Central memory CD8-positive, alpha-beta T cell (primary cell): ENCODE measurements around the gene FNDC3B.

Source experiments
- ATAC-seq: fragments of 150-1000 bp; cut with Tn5 transposase; replicated peaks from 2 replicates; pipeline ENCODE4 v1.10.0; 2022; ENCODE audit warnings: mild to moderate bottlenecking, moderate FRiP score, moderate number of reproducible peaks; ENCODE audit not compliant: poor library complexity, severe bottlenecking; ENCODE audit errors: extremely low read depth
- DNase-seq, 2 donors: peaks; one replicate each; pipeline ENCODE4 v3.0.0; 2021; ENCODE audit warnings: low spot score in 2 of 2
- H3K27ac Mint-ChIP-seq: one replicate; pipeline ENCODE4 v1.8.0; 2022; ENCODE audit warnings: low read depth, mild to moderate bottlenecking, moderate library complexity, mixed read lengths
- H3K27me3 Mint-ChIP-seq: one replicate; pipeline ENCODE4 v1.8.0; 2022; ENCODE audit warnings: mixed read lengths
- H3K36me3 Mint-ChIP-seq: one replicate; pipeline ENCODE4 v1.8.0; 2022; ENCODE audit warnings: mild to moderate bottlenecking, moderate library complexity, mixed read lengths; ENCODE audit not compliant: insufficient read depth
- H3K4me1 Mint-ChIP-seq: one replicate; pipeline ENCODE4 v1.8.0; 2022; ENCODE audit warnings: mixed read lengths
- H3K4me3 Mint-ChIP-seq: one replicate; pipeline ENCODE4 v1.8.0; 2022; ENCODE audit warnings: mild to moderate bottlenecking, moderate library complexity, mixed read lengths
- H3K9me3 Mint-ChIP-seq: one replicate; pipeline ENCODE4 v1.8.0; 2022; ENCODE audit warnings: mixed read lengths

The FNDC3B gene

DNA sequence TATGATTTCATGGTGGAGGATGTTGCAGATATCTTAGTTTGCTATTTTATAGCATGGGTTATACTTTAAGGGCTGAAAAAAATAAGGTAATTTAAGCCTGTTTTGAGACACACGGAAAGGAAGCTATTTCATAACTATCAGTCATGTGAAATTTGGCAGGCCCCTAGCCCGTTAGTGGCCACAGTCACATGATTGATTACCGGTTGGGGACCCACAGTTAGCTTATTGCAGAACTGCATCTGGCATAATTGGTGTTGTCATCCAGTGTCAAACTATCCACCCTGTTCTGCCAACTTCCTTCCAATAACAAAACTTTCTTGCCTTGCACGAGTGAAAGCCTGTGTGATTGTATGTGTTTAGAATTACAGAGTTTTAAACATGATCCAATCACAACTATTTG lies 35.2 kb downstream of the FNDC3B start:
- Mint-ChIP-seq H3K27ac (no peak overlapping the region), H3K4me3 (no peak overlapping the region), H3K36me3 (peaks cover 2% of the 10 kb centered on the region), H3K4me1 (peaks cover 5% of the 10 kb centered on the region), H3K27me3 (no peaks in the 10 kb centered on the region), H3K9me3 (no peaks in the 10 kb centered on the region)
- DNase-seq (no peak), ATAC-seq (no peak)

DNA sequence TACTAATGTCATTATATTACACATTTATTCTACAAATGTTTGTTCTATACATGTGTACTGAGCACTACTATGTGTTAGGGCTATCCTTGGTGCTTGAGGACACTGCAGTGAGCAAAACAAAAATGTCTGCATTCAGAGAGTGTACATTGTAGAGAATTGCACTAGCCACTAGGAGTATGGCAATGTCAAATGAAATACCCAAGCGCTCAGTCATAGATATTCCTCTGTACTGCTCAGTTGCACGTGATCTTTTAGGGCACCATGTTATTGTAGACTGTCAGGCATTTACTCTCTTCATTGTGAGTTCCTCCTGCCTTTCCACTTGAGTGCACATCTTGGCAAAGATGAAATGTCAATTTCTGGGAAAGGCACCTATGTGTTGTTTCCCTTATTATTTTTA lies 36.8 kb downstream of the FNDC3B start:
- Mint-ChIP-seq H3K36me3 (peaks cover 2% of the 10 kb centered on the region), H3K27ac (no peak overlapping the region), H3K4me1 (peaks cover 5% of the 10 kb centered on the region), H3K27me3 (no peaks in the 10 kb centered on the region), H3K4me3 (no peak overlapping the region), H3K9me3 (no peaks in the 10 kb centered on the region)
- ATAC-seq (no peak), DNase-seq (no peak)

DNA sequence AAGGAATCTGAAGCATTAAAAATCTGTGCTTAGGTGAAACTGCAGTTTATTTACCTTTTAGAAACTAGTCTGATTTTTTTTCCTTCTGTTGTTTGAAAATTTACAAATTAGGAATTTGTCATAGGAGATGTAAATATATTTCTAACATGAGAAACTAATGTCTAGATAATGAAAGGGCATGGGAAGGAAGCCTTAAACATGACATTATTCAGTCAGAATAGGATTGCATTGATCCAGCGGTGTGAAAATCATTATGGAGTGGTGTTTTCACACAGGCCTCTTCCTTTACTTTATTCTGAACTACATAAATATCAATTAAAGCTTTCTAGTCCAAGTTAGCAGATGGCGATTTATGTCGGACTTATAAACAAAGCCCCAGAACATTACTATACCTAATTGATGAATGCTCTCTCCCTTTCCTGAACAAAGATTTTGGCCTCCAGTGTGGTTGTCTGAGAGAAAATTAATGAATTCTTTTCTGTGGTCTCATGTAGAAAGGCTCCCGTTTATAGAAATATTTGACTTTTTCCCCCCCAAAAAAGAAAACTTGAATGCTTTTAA lies 37.9 kb downstream of the FNDC3B start:
- ATAC-seq (no peak), DNase-seq (no peak)
- Mint-ChIP-seq H3K9me3 (no peaks in the 10 kb centered on the region), H3K4me1 (peaks cover 5% of the 10 kb centered on the region), H3K36me3 (peaks cover 2% of the 10 kb centered on the region), H3K4me3 (no peak overlapping the region), H3K27me3 (no peaks in the 10 kb centered on the region), H3K27ac (no peak overlapping the region)

DNA sequence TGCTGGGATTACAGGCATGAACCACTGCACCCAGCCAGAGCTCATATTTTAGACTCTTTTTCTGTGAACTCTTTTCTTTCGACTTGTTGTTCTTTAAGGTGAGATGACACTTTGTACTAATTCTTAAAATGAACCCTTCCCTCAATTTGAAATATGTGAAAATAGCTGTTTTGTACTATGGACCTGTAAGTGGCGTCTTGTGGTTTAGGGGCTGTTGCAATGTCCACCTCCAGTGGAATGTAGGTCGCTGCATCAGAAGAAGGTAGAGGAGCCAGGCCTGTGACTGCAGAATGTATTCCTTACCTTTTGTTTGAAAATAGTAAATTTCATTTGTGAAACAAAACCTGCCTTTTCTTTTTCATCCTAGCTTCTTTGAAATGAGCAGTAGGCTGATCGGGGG lies 38.9 kb downstream of the FNDC3B start:
- ATAC-seq (no peak), DNase-seq (no peak)
- Mint-ChIP-seq H3K36me3 (peaks cover 2% of the 10 kb centered on the region), H3K27me3 (no peaks in the 10 kb centered on the region), H3K9me3 (no peaks in the 10 kb centered on the region), H3K4me3 (no peak overlapping the region), H3K27ac (no peak overlapping the region), H3K4me1 (peaks cover 5% of the 10 kb centered on the region)

DNA sequence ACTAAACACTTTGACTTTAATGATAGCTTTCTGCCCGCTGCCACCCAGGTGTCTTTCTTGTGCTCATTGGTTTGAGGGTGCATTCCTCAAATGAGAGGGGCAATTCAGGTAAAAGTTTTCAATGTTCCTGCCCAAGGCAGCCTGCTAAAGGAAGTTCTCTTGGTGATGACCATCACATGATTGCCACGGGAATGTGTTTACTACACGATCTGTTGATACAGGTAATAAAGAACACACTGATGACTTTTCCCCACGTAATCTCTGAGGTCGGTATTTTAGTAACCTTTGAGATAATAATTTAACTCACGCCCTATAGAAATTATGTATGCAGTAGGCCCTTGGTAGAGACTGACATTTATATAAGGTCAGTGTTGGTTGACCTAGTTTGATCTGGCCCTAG lies 39.3 kb downstream of the FNDC3B start:
- DNase-seq (no peak), ATAC-seq (no peak)
- Mint-ChIP-seq H3K4me1 (peaks cover 5% of the 10 kb centered on the region), H3K4me3 (no peak overlapping the region), H3K27ac (no peak overlapping the region), H3K27me3 (no peaks in the 10 kb centered on the region), H3K36me3 (peaks cover 2% of the 10 kb centered on the region), H3K9me3 (no peaks in the 10 kb centered on the region)

DNA sequence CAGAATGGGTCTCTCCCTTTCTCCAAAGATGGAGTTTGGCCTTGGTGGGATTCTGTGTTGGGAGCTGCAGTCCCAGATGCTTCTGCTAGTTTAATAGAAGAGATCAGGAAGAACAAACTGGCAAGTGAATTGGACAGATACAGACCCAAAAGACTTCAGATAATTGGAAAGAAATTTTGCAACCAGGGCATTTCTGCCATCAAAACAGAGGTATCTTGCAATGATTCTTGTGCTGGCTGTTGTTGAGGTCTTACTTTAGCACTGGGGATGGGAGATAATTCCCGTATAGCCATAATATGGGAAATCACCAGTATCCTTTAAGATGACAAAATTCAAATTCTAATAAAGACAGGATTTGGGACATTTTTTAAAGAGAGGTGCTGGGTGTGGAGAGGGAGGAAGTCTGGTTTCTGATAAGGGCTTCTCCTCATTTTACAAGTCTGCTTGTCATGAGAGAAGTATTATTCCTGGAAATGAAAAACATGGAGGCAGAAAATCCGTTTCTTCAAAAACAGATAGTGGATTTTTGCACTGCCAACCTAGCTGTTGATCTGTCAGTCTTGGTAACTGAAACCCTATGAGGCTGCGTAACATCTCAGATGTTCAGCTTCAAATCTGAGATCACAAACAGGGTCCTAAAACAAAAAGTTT lies 40.1 kb downstream of the FNDC3B start:
- peaks cover 2% of the 10 kb centered on the region for H3K36me3 Mint-ChIP-seq
- no peaks in the 10 kb centered on the region for H3K27me3 Mint-ChIP-seq
- H3K9me3 Mint-ChIP-seq = no peaks in the 10 kb centered on the region
- H3K4me3 Mint-ChIP-seq = no peak overlapping the region
- DNase-seq (no peak), ATAC-seq (no peak)
- H3K27ac Mint-ChIP-seq = no peak overlapping the region
- H3K4me1 Mint-ChIP-seq = peaks cover 5% of the 10 kb centered on the region

DNA sequence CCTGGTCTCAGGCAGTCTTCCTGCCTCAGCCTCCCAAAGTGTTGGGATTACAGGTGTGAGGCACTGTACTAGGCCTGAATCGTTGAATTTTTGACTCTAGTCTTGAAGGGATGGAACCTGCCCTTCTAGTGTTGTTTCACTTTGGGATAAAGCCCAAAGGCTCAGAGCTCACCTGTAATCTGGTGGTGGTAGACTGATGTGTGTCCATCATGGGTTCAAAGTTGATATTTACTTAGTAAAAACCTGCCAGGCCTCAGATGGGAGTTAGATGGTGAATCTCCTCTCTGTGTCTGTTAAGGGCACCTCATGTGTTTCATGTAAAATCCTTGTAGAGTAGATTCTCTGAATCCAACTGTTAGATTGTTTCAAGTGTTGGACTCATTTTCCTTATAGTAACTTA lies 41.1 kb downstream of the FNDC3B start:
- peaks cover 10% of the 10 kb centered on the region for H3K4me1 Mint-ChIP-seq
- H3K27me3 Mint-ChIP-seq = no peaks in the 10 kb centered on the region
- H3K9me3 Mint-ChIP-seq = no peaks in the 10 kb centered on the region
- H3K27ac Mint-ChIP-seq = no peak overlapping the region
- ATAC-seq (no peak), DNase-seq (no peak)
- no peak overlapping the region for H3K4me3 Mint-ChIP-seq
- peaks cover 2% of the 10 kb centered on the region for H3K36me3 Mint-ChIP-seq

DNA sequence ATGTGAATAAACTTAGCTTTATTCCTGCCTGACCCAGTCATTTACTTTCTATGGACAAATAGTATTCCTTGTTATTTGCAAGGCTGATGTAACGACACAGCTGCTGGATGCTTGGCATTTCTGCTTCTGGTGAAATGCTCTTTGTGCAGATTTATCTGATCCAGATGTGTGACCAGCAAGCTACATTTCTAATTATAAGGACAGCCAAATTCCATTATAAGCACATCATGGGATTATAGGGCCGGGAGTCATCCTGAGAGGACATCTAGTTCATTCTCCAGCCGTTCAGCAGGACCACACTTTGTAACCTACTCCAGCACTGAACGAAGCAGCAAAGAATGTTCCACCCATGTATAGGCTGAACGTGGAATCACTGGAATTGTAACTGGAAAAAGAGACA lies 42.9 kb downstream of the FNDC3B start:
- DNase-seq = no peak
- Mint-ChIP-seq H3K36me3 (peaks cover under 1% of the 10 kb centered on the region), H3K27ac (no peak overlapping the region), H3K9me3 (no peaks in the 10 kb centered on the region), H3K27me3 (no peaks in the 10 kb centered on the region), H3K4me1 (peaks cover 14% of the 10 kb centered on the region), H3K4me3 (no peak overlapping the region)
- no peak for ATAC-seq

DNA sequence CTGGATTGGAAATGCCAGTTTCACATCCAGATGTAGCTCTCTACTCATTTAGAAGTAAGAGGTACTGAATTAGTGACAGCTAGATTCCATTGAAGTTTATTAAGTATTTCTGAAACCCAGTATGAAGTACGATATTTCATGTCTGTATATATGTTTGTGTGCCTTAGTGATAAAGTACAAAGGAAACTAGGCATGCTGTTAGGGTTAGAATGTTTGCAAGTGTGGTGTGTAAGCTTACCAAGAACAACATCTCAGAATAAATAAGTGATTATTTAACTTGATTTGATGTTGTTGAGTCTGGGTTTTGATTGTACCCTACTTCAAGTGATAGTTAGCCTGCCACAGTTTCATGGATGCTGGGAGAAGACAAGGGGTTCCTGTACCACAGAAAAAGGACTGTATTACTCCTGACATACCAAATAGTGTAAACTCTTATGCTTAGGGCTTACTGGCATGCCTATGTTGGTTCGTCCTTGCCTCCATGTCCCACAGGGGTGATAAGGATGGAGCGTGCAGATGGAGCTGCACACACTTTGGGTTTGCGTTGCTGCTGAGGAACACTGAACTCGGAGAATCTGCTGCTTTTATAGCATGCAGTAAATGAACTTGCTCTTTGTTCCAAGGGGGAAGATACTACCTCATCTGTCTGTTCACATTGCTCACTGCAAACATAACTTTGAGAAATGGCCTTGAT lies 43.6 kb downstream of the FNDC3B start:
- DNase-seq (no peak), ATAC-seq (no peak)
- no peaks in the 10 kb centered on the region for H3K9me3 Mint-ChIP-seq
- no peak overlapping the region for H3K27ac Mint-ChIP-seq
- H3K4me3 Mint-ChIP-seq = no peak overlapping the region
- H3K27me3 Mint-ChIP-seq = no peaks in the 10 kb centered on the region
- H3K36me3 Mint-ChIP-seq = no peaks in the 10 kb centered on the region
- peaks cover 21% of the 10 kb centered on the region for H3K4me1 Mint-ChIP-seq

DNA sequence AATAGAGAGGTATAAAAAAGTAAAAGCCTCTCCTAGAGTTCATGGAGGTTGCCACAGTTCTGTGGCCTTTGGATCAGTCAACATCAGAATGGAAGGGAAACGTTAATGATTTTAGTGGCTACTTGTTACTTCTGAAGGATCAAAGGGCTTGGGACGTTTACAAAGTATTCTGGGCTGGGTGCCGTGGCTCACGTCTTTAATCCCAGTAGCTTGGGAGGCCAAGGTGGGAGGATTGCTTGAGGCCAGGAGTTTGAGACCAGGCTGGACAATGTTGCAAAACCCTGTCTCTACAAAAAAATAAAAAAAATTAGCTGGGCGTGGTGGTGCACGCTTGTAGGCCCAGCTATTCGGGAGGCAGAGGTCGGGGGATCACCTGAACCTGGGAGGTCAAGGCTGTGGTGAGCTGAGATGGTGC lies 44.6 kb downstream of the FNDC3B start:
- H3K27me3 Mint-ChIP-seq = no peaks in the 10 kb centered on the region
- H3K36me3 Mint-ChIP-seq = no peaks in the 10 kb centered on the region
- no peak overlapping the region for H3K27ac Mint-ChIP-seq
- DNase-seq (no peak), ATAC-seq (no peak)
- H3K9me3 Mint-ChIP-seq = no peaks in the 10 kb centered on the region
- no peak overlapping the region for H3K4me3 Mint-ChIP-seq
- H3K4me1 Mint-ChIP-seq = peaks cover 21% of the 10 kb centered on the region

DNA sequence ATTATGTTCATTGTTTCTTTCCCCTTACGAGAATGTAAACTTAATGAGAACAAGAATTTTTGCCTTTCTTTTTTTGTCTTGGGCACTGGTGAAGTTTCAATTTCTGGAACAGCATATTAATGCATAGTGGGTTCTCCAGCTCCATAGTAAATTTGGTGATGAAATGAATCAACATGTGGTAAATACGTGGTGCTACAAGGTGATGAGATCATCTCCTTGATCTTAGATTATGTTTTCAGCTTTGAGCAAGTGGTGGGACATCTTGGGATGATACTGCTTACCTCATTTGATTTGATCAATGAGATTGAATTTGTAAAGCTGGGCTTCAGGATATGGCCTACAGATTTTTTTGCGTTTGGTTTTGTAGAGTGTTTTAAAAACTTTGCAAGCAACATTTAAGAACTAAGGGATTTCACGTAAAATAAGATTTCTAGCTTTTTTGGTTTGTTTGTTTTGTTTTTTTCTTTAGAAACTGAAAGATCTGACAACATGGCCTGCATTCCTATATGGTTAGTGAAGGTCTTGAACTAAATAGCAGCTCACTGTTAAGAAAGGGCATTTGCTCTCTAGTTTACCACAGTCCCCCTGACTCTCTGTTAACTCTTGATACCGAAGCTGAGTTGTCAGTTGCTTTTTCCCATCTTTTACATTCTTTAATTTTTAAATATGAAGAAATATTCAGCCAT lies 45.6 kb downstream of the FNDC3B start:
- H3K9me3 Mint-ChIP-seq = no peaks in the 10 kb centered on the region
- no peaks in the 10 kb centered on the region for H3K27me3 Mint-ChIP-seq
- H3K27ac Mint-ChIP-seq = no peak overlapping the region
- no peak overlapping the region for H3K4me3 Mint-ChIP-seq
- no peak for ATAC-seq
- DNase-seq = no peak
- peaks cover 17% of the 10 kb centered on the region for H3K4me1 Mint-ChIP-seq
- H3K36me3 Mint-ChIP-seq = no peaks in the 10 kb centered on the region

DNA sequence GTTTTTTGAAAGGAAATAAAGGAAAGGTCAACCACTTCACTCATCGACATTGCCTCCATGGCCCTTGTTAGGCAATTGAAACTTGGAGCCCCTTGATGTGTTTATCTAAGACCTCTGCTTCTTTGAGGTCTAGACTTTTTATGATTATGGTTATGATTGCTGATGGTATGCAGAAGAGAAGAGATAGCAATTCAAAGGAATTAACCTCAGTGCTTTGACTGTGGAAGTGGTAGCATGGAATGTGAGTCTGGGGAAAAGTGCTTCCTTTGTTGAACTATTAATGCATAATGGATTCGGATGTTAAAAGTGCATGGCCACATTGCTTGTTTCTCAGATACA lies 46.1 kb downstream of the FNDC3B start:
- H3K9me3 Mint-ChIP-seq = no peaks in the 10 kb centered on the region
- H3K27me3 Mint-ChIP-seq = no peaks in the 10 kb centered on the region
- H3K4me3 Mint-ChIP-seq = no peak overlapping the region
- no peaks in the 10 kb centered on the region for H3K36me3 Mint-ChIP-seq
- DNase-seq = no peak
- no peak for ATAC-seq
- H3K4me1 Mint-ChIP-seq = peaks cover 17% of the 10 kb centered on the region
- H3K27ac Mint-ChIP-seq = no peak overlapping the region

DNA sequence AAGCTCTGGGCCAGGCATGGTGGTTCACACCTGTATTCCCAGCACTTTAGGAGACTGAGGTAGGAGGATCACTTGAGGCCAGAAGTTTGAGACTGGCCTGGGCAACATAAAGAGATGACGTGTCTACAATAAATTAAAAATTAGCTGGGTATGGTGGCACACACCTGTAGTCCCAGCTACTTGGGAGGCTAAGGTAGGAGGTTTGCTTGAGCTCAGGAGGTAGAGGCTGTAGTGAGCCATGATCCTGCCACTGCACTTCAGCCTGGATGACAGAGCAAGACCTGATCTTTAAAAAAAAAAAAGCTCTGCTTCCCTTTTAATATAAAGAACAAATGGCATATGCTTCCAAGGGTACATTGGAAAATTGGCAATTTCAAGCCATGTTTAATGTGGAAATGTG lies 46.7 kb downstream of the FNDC3B start:
- H3K27ac Mint-ChIP-seq = no peak overlapping the region
- no peaks in the 10 kb centered on the region for H3K9me3 Mint-ChIP-seq
- peaks cover 17% of the 10 kb centered on the region for H3K4me1 Mint-ChIP-seq
- H3K36me3 Mint-ChIP-seq = no peaks in the 10 kb centered on the region
- ATAC-seq (no peak), DNase-seq (no peak)
- no peak overlapping the region for H3K4me3 Mint-ChIP-seq
- no peaks in the 10 kb centered on the region for H3K27me3 Mint-ChIP-seq
